ENCODE data around the gene RAB21.

GRCh38 chr12:71754461-71755145, at the start of gene RAB21:
- TF ChIP-seq SP1 (IDR thresholded peaks at IDR 0.05) (no peak), FOXM1 (IDR thresholded peaks at IDR 0.05; ENCODE audit: borderline replicate concordance) (no peak), FOXA1 (IDR thresholded peaks at IDR 0.05) (no peak), SUZ12 (IDR thresholded peaks at IDR 0.05) (no peak), BHLHE40 (IDR thresholded peaks at IDR 0.05; ENCODE audit: borderline replicate concordance) (no peak), NFRKB (IDR thresholded peaks at IDR 0.05) (peak; percentile 43; the same call in 1 of the 2 replicates), CTBP1 (IDR thresholded peaks at IDR 0.05; ENCODE audit: borderline replicate concordance) (no peak), ELF4 (IDR thresholded peaks at IDR 0.05) (no peak; the same call in 1 of the 2 replicates), TARDBP (IDR thresholded peaks at IDR 0.05) (no peak), ZNF384 (IDR thresholded peaks at IDR 0.05) (no peak), LEF1 (IDR thresholded peaks at IDR 0.05; ENCODE audit: borderline replicate concordance) (no peak), L3MBTL2 (conservative IDR thresholded peaks at IDR 0.05) (peak; percentile 79), HDGF (IDR thresholded peaks at IDR 0.05; ENCODE audit: borderline replicate concordance) (peak; percentile 70; the same call in 1 of the 2 replicates)
- TF ChIP-seq, protein P1, sequence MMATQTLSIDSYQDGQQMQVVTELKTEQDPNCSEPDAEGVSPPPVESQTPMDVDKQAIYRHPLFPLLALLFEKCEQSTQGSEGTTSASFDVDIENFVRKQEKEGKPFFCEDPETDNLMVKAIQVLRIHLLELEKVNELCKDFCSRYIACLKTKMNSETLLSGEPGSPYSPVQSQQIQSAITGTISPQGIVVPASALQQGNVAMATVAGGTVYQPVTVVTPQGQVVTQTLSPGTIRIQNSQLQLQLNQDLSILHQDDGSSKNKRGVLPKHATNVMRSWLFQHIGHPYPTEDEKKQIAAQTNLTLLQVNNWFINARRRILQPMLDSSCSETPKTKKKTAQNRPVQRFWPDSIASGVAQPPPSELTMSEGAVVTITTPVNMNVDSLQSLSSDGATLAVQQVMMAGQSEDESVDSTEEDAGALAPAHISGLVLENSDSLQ (IDR thresholded peaks at IDR 0.05) = no peak
